GM23338 (cell line): ENCODE results near the gene SPACA4. TPM values are rescaled to one million over a fixed set of nuclear protein-coding genes. Genes with fewer than 3 reads are reported as not detected.

Experiments
- ATAC-seq: fragments of 200-7000 bp; cut with Tn5 transposase; 3 replicates; pipeline ENCODE4 v1.9.1; 2020
- DNase-seq: peaks from one replicate; pipeline ENCODE4 v3.0.0-alpha.2; 2015; ENCODE audit warnings: low spot score
- H2AFZ ChIP-seq: fragments of 200-600 bp; sonication (generic); 2 replicates; pipeline ENCODE4 v1.8.0; 2016; ENCODE audit warnings: antibody characterized with exemption, mild to moderate bottlenecking, moderate library complexity
- H3F3A ChIP-seq: fragments of 200-600 bp; sonication (generic); replicated peaks from 2 replicates; pipeline ENCODE4 v1.8.0; 2017; ENCODE audit warnings: antibody characterized with exemption, mixed run types, low read depth
- H3K27ac ChIP-seq: fragments of 200-600 bp; sonication (generic); 2 replicates; pipeline ENCODE4 v1.6.1; 2016; ENCODE audit warnings: low read depth
- H3K27me3 ChIP-seq: fragments of 200-600 bp; sonication (generic); 2 replicates; pipeline ENCODE4 v1.8.0; 2016; ENCODE audit warnings: mild to moderate bottlenecking, mixed run types, moderate library complexity; ENCODE audit not compliant: insufficient read depth
- H3K36me3 ChIP-seq: fragments of 200-600 bp; sonication (generic); 2 replicates; pipeline ENCODE4 v1.8.0; 2016; ENCODE audit warnings: mild to moderate bottlenecking; ENCODE audit not compliant: insufficient read depth
- H3K4me1 ChIP-seq: fragments of 200-600 bp; sonication (generic); 2 replicates; pipeline ENCODE4 v1.8.0; 2016; ENCODE audit warnings: mild to moderate bottlenecking, moderate library complexity; ENCODE audit not compliant: insufficient read depth
- H3K4me2 ChIP-seq: fragments of 200-600 bp; sonication (generic); 2 replicates; pipeline ENCODE4 v1.7.1; 2017; ENCODE audit warnings: mixed run types
- H3K4me3 ChIP-seq: fragments of 200-600 bp; sonication (generic); 2 replicates; pipeline ENCODE4 v1.6.1; 2016; ENCODE audit warnings: mixed run types
- H3K79me2 ChIP-seq: fragments of 200-600 bp; sonication (generic); replicated peaks from 2 replicates; pipeline ENCODE4 v1.8.0; 2017; ENCODE audit warnings: mild to moderate bottlenecking; ENCODE audit not compliant: insufficient read depth
- H3K9me2 ChIP-seq: fragments of 200-600 bp; sonication (generic); 2 replicates; pipeline ENCODE4 v1.8.0; 2017; ENCODE audit not compliant: insufficient read depth
- H4K20me1 ChIP-seq: fragments of 200-600 bp; sonication (generic); replicated peaks from 2 replicates; pipeline ENCODE4 v1.8.0; 2017; ENCODE audit warnings: mild to moderate bottlenecking; ENCODE audit not compliant: insufficient read depth
- H3K27ac Mint-ChIP-seq: 2 replicates; pipeline ENCODE4 v1.8.0; 2020; ENCODE audit warnings: inconsistent platforms, mild to moderate bottlenecking, moderate library complexity, mixed read lengths
- H3K27me3 Mint-ChIP-seq: 3 replicates; pipeline ENCODE4 v1.8.0; 2022; ENCODE audit warnings: low read depth, mild to moderate bottlenecking, moderate library complexity, mixed read lengths, inconsistent platforms; ENCODE audit not compliant: insufficient read depth, poor library complexity
- H3K36me3 Mint-ChIP-seq: 3 replicates; pipeline ENCODE4 v1.8.0; 2021; ENCODE audit warnings: low read depth, mild to moderate bottlenecking, inconsistent platforms, moderate library complexity, mixed read lengths
- H3K4me1 Mint-ChIP-seq: 3 replicates; pipeline ENCODE4 v1.8.0; 2020; ENCODE audit warnings: mild to moderate bottlenecking, inconsistent platforms, mixed read lengths
- H3K4me3 Mint-ChIP-seq: 3 replicates; pipeline ENCODE4 v1.8.0; 2021; ENCODE audit warnings: moderate library complexity, mild to moderate bottlenecking, inconsistent platforms, mixed read lengths
- H3K9me3 Mint-ChIP-seq: 3 replicates; pipeline ENCODE4 v1.8.0; 2020; ENCODE audit warnings: moderate library complexity, mild to moderate bottlenecking, inconsistent platforms, mixed read lengths
- CREB1 ChIP-seq: fragments of 250-450 bp; sonication (Bioruptor Pico); IDR thresholded peaks from 2 replicates; pipeline ENCODE4 v1.5.0; 2020; ENCODE audit warnings: low read depth, mild to moderate bottlenecking, moderate library complexity
- ETS1 ChIP-seq: IDR thresholded peaks from 2 replicates; pipeline ENCODE4 v1.6.1; 2016; ENCODE audit warnings: antibody characterized with exemption
- EZH2 ChIP-seq: fragments of 200-600 bp; sonication (generic); IDR thresholded peaks from one replicate; pipeline ENCODE4 v1.8.0; 2017; ENCODE audit warnings: antibody characterized with exemption, mild to moderate bottlenecking, low read depth; ENCODE audit not compliant: unreplicated experiment
- EZH2phosphoT487 ChIP-seq: fragments of 200-600 bp; sonication (generic); IDR thresholded peaks from one replicate; pipeline ENCODE4 v1.8.1; 2018; ENCODE audit warnings: antibody characterized with exemption; ENCODE audit not compliant: unreplicated experiment
- NANOG ChIP-seq: IDR thresholded peaks from 2 replicates; pipeline ENCODE4 v1.6.1; 2016; ENCODE audit warnings: antibody characterized with exemption, borderline replicate concordance
- REST ChIP-seq: IDR thresholded peaks from one replicate; pipeline ENCODE4 v1.6.1; 2018; ENCODE audit warnings: antibody characterized with exemption; ENCODE audit not compliant: unreplicated experiment
- STAT1 ChIP-seq: IDR thresholded peaks from one replicate; pipeline ENCODE4 v1.6.1; 2016; ENCODE audit warnings: antibody characterized with exemption; ENCODE audit not compliant: unreplicated experiment
- ZNF114 ChIP-seq: fragments of 250-450 bp; sonication (Bioruptor Pico); IDR thresholded peaks from 2 replicates; pipeline ENCODE4 v1.5.0; 2020; ENCODE audit warnings: mild to moderate bottlenecking, moderate library complexity
- ZNF462 ChIP-seq: fragments of 250-450 bp; sonication (Bioruptor Pico); IDR thresholded peaks from 2 replicates; pipeline ENCODE4 v1.5.0; 2020; ENCODE audit warnings: mild to moderate bottlenecking, moderate library complexity
- polyA plus RNA-seq: library from polyadenylated mRNA; unstranded; fragments of >200 nt; fragmentation: Nextera tagmentation; extraction: Ambion mirVana; gene quantifications from 2 replicates; pipeline ENCODE4 v1.2.1, GENCODE V29; 2016
- total RNA-seq: library from RNA; depleted of rRNA; stranded (reverse); fragments of >200 nt; shearing (Covaris generic); gene quantifications from 2 replicates; pipeline ENCODE4 v1.2.3, GENCODE V29; 2014

The SPACA4 gene
- total and polyA plus RNA-seq, 2 experiments from 2014 or later = not detected

- Histone ChIP-seq H3F3A (no peaks in the 10 kb centered on the region), H4K20me1 (no peaks in the 10 kb centered on the region), H3K36me3 (no peaks in the 10 kb centered on the region), H3K4me1 (no peaks in the 10 kb centered on the region), H2AFZ (no peak overlapping the region), H3K27me3 (no peaks in the 10 kb centered on the region), H3K79me2 (no peaks in the 10 kb centered on the region), H3K4me2 (no peak overlapping the region), H3K4me3 (no peak overlapping the region), H3K27ac (no peak overlapping the region), H3K9me2 (no peaks in the 10 kb centered on the region)
- ATAC-seq = no peak
- Mint-ChIP-seq H3K9me3 (no peaks in the 10 kb centered on the region), H3K36me3 (no peaks in the 10 kb centered on the region; the same call in 2 of the 3 replicates), H3K4me3 (no peak overlapping the region), H3K27me3 (peaks cover 5% of the 10 kb centered on the region), H3K4me1 (no peaks in the 10 kb centered on the region), H3K27ac (no peak overlapping the region)
- no peak for TF ChIP-seq ETS1
- no peak for DNase-seq
These were observed 9.7 kb upstream of the SPACA4 start for GRCh38 chr19:48596679-48597465.

- Mint-ChIP-seq H3K27ac (no peak overlapping the region), H3K9me3 (no peaks in the 10 kb centered on the region)
- no peak for DNase-seq
- TF ChIP-seq EZH2 (no peak), ZNF114 (CRISPR knock-in tag) (no peak), CREB1 (CRISPR knock-in tag) (no peak), EZH2phosphoT487 (no peak), STAT1 (no peak), REST (no peak), NANOG (no peak), ZNF462 (no peak)
These were observed 7.4 kb upstream of the SPACA4 start for GRCh38 chr19:48598996-48599700.

More at GRCh38 chr19:48598996-48599700, 7.4 kb upstream of the SPACA4 start:
- H3K79me2 ChIP-seq = no peaks in the 10 kb centered on the region
- peak; percentile 34 for ATAC-seq
- H3K27me3 ChIP-seq = no peaks in the 10 kb centered on the region
- no peak overlapping the region for H3K4me3 ChIP-seq
- no peaks in the 10 kb centered on the region for H3F3A ChIP-seq
- no peaks in the 10 kb centered on the region for H3K4me1 ChIP-seq
- no peaks in the 10 kb centered on the region for H3K36me3 ChIP-seq
- H3K4me3 Mint-ChIP-seq = no peak overlapping the region
- H3K27me3 Mint-ChIP-seq = peaks cover 9% of the 10 kb centered on the region
- no peak overlapping the region for H2AFZ ChIP-seq
- H3K36me3 Mint-ChIP-seq = no peaks in the 10 kb centered on the region; the same call in 2 of the 3 replicates
- H4K20me1 ChIP-seq = no peaks in the 10 kb centered on the region
- H3K4me1 Mint-ChIP-seq = peaks cover 6% of the 10 kb centered on the region; the same call in 2 of the 3 replicates
- no peaks in the 10 kb centered on the region for H3K9me2 ChIP-seq
- H3K4me2 ChIP-seq = no peak overlapping the region
- no peak overlapping the region for H3K27ac ChIP-seq
